Esophagus muscularis mucosa (tissue), 4 donors: ENCODE results near the gene SLC2A11. TPM values are rescaled to one million over a fixed set of nuclear protein-coding genes. Genes with fewer than 3 reads are reported as not detected.

ENCODE experiments used
- DNase-seq: peaks from one replicate; pipeline ENCODE4 v3.0.0-alpha.2; 2017; ENCODE audit errors: extremely low spot score
- H3K27ac ChIP-seq, 4 donors: fragments of 200-600 bp; sonication (generic); replicated peaks in 1 of 4; 1 replicate in 3 of 4; 2 replicates in 1 of 4; pipeline ENCODE4 v1.5.1; 2016 to 2019; ENCODE audit warnings: mild to moderate bottlenecking in 1 of 4
- H3K27me3 ChIP-seq, 4 donors: fragments of 200-600 bp; sonication (generic); one replicate each; pipeline versions ENCODE4 v1.5.1 to v1.6.0; 2016 to 2019
- H3K36me3 ChIP-seq, 4 donors: fragments of 200-600 bp; sonication (generic); one replicate each; pipeline ENCODE4 v1.5.1; 2016 to 2019
- H3K4me1 ChIP-seq, 4 donors: fragments of 200-600 bp; sonication (generic); one replicate each; pipeline ENCODE4 v1.5.1; 2016 to 2019
- H3K4me3 ChIP-seq, 4 donors: fragments of 200-600 bp; sonication (generic); 1 replicate in 2 of 4; 2 replicates in 2 of 4; pipeline ENCODE4 v1.5.1; 2016 to 2019; ENCODE audit warnings: mild to moderate bottlenecking in 4 of 4, moderate library complexity in 1 of 4
- H3K9me3 ChIP-seq, 4 donors: fragments of 200-600 bp; sonication (generic); 1 replicate in 3 of 4; 2 replicates in 1 of 4; pipeline ENCODE4 v1.5.1; 2016 to 2019
- EP300 ChIP-seq: sonication (generic); formaldehyde crosslinking; IDR thresholded peaks from one replicate; pipeline ENCODE4 v1.6.1; 2017; ENCODE audit warnings: antibody characterized with exemption
- POLR2A ChIP-seq: fragments of 450-650 bp; IDR thresholded peaks from one replicate; pipeline ENCODE4 v1.6.1; 2017; ENCODE audit warnings: antibody characterized with exemption, moderate library complexity, mild to moderate bottlenecking, low read depth
- POLR2AphosphoS5 ChIP-seq, 2 donors: sonication (generic); formaldehyde crosslinking; IDR thresholded peaks; one replicate each; pipeline ENCODE4 v1.6.1; 2017; ENCODE audit warnings: antibody characterized with exemption in 2 of 2
- WGBS: methylation state at CpG from one replicate; pipeline ENCODE4 v1.1.5; 2018; 5-methylcytosine and 5-hydroxymethylcytosine counted together
- intact Hi-C: fragments of 100-400 bp; cut with DNase I; formaldehyde crosslinking; loops from one replicate; pipeline ENCODE4 v1.15.1; 2023
- small RNA-seq, 3 donors: library from RNA; depleted of rRNA; stranded (forward); fragments of <200 nt; gene quantifications; one replicate each; pipeline ENCODE3, GENCODE V24; 2016
- total RNA-seq, 4 donors: library from RNA; depleted of rRNA; stranded (reverse); fragments of >200 nt; gene quantifications; one replicate each; pipeline versions ENCODE4 v1.1.0 to v1.2.1, GENCODE V29; 2016
- TF ChIP-seq, protein P1 (sequence below), 3 experiments: fragments of 200-600 bp in 2 of 3; fragments of 450-650 bp in 1 of 3; sonication (generic) in 2 of 3; IDR thresholded peaks; one replicate each; pipeline ENCODE4 v1.5.1; 2017 to 2019; ENCODE audit warnings: antibody characterized with exemption in 3 of 3, mild to moderate bottlenecking in 2 of 3, moderate library complexity in 1 of 3

Gene SLC2A11
- total RNA-seq, 4 donors from 2014 or later: 11.6 to 17.4 (median 15.3) TPM

GRCh38 chr22:23925020-23925606, 67.4 kb downstream of the SLC2A11 start:
- no peak for TF ChIP-seq POLR2A
- no peak for TF ChIP-seq POLR2AphosphoS5 (IDR thresholded peaks at IDR 0.05)
- TF ChIP-seq, protein P1, sequence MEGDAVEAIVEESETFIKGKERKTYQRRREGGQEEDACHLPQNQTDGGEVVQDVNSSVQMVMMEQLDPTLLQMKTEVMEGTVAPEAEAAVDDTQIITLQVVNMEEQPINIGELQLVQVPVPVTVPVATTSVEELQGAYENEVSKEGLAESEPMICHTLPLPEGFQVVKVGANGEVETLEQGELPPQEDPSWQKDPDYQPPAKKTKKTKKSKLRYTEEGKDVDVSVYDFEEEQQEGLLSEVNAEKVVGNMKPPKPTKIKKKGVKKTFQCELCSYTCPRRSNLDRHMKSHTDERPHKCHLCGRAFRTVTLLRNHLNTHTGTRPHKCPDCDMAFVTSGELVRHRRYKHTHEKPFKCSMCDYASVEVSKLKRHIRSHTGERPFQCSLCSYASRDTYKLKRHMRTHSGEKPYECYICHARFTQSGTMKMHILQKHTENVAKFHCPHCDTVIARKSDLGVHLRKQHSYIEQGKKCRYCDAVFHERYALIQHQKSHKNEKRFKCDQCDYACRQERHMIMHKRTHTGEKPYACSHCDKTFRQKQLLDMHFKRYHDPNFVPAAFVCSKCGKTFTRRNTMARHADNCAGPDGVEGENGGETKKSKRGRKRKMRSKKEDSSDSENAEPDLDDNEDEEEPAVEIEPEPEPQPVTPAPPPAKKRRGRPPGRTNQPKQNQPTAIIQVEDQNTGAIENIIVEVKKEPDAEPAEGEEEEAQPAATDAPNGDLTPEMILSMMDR (IDR thresholded peaks at IDR 0.05): no peak
- no peak for TF ChIP-seq EP300
- Histone ChIP-seq H3K9me3 (peaks cover 0 to 12% (median 0%) of the 10 kb centered on the region in 4 donors), H3K27me3 (no peaks in the 10 kb centered on the region), H3K36me3 (peaks cover 16 to 64% (median 30%) of the 10 kb centered on the region in 4 donors), H3K4me3 (no peak overlapping the region), H3K27ac (no peak overlapping the region), H3K4me1 (peaks cover 0 to 3% (median 1%) of the 10 kb centered on the region in 4 donors)
- WGBS: 97% methylated on average over 6 of the region's 6 CpGs
- DNase-seq: no peak
- intact Hi-C loops: loop anchor here (5.0 kb wide), 1 partner anchor 47 kb away; the partner anchor contains the start of gene DDT

GRCh38 chr22:23926561-23926960, 68.9 kb downstream of the SLC2A11 start:
- Histone ChIP-seq H3K27me3 (no peaks in the 10 kb centered on the region), H3K9me3 (peaks cover 0 to 12% (median 0%) of the 10 kb centered on the region in 4 donors), H3K36me3 (peaks cover 16 to 59% (median 30%) of the 10 kb centered on the region in 4 donors), H3K4me1 (no peaks in the 10 kb centered on the region), H3K4me3 (no peak overlapping the region), H3K27ac (no peak overlapping the region)
- DNase-seq: no peak
- TF ChIP-seq POLR2A (no peak), EP300 (no peak), POLR2AphosphoS5 (IDR thresholded peaks at IDR 0.05) (no peak)
- TF ChIP-seq, protein P1 (IDR thresholded peaks at IDR 0.05): no peak
- 79% methylated on average over 13 of the region's 14 CpGs for WGBS
- intact Hi-C loops: loop anchor here (5.0 kb wide), 1 partner anchor 46 kb away; the partner anchor contains the start of gene DDT

Small RNA genes lying within 50 kb of the gene (small RNA-seq; reads per million reads assigned to genes)
- 0 reads per million in 3 donors for gene RN7SL268P

Other genes starting within 250 kb of the SLC2A11 start
- under 1 TPM in 1 of 4 donors, not detected in 3; 0.33 TPM for gene DRICH1, start 225.6 kb upstream of the SLC2A11 start, total RNA-seq
- under 1 TPM in 2 of 4 donors, not detected in 2; 0.11 to 0.50 TPM for gene RGL4, start 166.9 kb upstream of the SLC2A11 start, total RNA-seq
- 1 to 10 TPM; 3.1 to 6.5 (median 5.4) TPM for gene ZNF70, start 106.8 kb upstream of the SLC2A11 start, total RNA-seq
- gene VPREB3, start 103.5 kb upstream of the SLC2A11 start, total RNA-seq: not detected
- gene C22orf15, start 94.9 kb upstream of the SLC2A11 start, total RNA-seq: under 1 TPM in 1 of 4 donors, not detected in 3; 0.58 TPM
- 10 to 100 TPM; 22.9 to 97.7 (median 44.6) TPM for gene CHCHD10, start 89.9 kb upstream of the SLC2A11 start, total RNA-seq
- 1 to 10 TPM; 2.8 to 6.5 (median 5.4) TPM for gene MMP11, start 85.0 kb upstream of the SLC2A11 start, total RNA-seq
- 10 to 100 TPM; 28.8 to 55.6 (median 34.9) TPM for gene SMARCB1, start 70.9 kb upstream of the SLC2A11 start, total RNA-seq
- gene DERL3, start 18.9 kb upstream of the SLC2A11 start, total RNA-seq: not detected
- 100 to 1,000 TPM; 158 to 372 (median 263) TPM for gene MIF, start 36.5 kb downstream of the SLC2A11 start, total RNA-seq
- gene GSTT2B, start 103.3 kb downstream of the SLC2A11 start, total RNA-seq: 1 to 10 TPM in 3 of 4 donors, not detected in 1; 3.4 to 9.9 (median 7.5) TPM
- 1 to 10 TPM in 2 of 4 donors, under 1 TPM in 1, not detected in 1; 0.91 to 3.2 (median 2.2) TPM for gene DDTL, start 109.0 kb downstream of the SLC2A11 start, total RNA-seq
- gene DDT, start 116.6 kb downstream of the SLC2A11 start, total RNA-seq: 100 to 1,000 TPM; 107 to 184 (median 153) TPM
- 1 to 10 TPM in 2 of 4 donors, not detected in 2; 1.1 to 1.5 TPM for gene GSTT2, start 122.3 kb downstream of the SLC2A11 start, total RNA-seq
- gene GSTT4, start 147.6 kb downstream of the SLC2A11 start, total RNA-seq: not detected
- 10 to 100 TPM; 30.0 to 78.5 (median 49.2) TPM for gene CABIN1, start 153.4 kb downstream of the SLC2A11 start, total RNA-seq